ENCODE measurements around the gene ADGRG2. TPM values are rescaled to one million over a fixed set of nuclear protein-coding genes. Genes with fewer than 3 reads are reported as not detected.

ADGRG2 gene
- total and polyA plus RNA-seq, 9 of the 15 experiments (the other 6 are each of a cell fraction or from before 2014, with no cell fraction given) = 0.03 TPM; not detected in 8

DNA sequence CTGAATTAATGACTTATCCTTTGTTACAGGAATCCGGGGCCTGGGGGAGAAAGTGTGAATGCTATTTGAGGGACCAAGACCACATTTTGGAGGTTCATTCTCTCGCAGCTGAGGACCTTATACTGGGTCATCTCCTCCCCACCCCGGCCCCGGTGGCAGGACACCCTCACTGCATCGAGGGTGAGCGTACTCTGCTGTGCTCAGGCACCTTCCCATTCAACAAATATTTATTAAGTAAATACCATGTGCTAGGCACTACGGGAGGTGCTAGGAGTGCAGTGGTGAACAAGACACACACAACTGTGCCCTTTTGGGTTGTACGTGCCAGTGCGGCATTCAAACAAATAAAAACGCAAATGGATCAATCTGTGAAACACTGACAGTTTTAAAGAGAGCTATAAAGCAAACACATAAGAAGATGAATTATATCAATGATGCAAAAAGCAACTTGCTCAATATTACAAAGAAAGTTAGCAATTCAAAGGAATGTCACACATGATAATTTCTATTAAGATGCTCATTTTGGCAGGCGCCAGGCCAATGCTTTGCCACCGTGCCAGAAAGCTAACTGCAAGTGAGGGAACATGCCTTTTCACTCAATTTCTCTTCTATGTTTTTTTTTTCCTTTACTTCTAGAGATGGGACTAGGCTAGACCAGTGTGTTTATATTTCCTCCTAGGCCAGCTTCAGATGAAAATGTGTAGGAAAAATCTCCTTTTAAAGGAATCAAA lies 24.6 kb downstream of the ADGRG2 start:
- no peaks in the 10 kb centered on the region for H3K4me1 ChIP-seq (replicated peaks in 1 of 2; ENCODE audit: control insufficient read depth in 2 of 2, insufficient read depth in 2 of 2, low read length in 2 of 2)
- H3K79me2 ChIP-seq (ENCODE audit: control insufficient read depth, insufficient read depth, low read length) = no peaks in the 10 kb centered on the region
- peaks cover 0 to 5% of the 10 kb centered on the region in 2 experiments; a peak in 2 of 5 replicates for H3K27me3 ChIP-seq (ENCODE audit: control insufficient read depth in 2 of 2, insufficient read depth in 2 of 2, low read length in 2 of 2)
- H3K4me3 ChIP-seq = no peak overlapping the region
- FAIRE-seq (no peak), ATAC-seq (no peak), DNase-seq (ENCODE audit: extremely low read depth in 1 of 4, low spot score in 3 of 4) (no peak)
- 9% methylated on average over 7 of the region's 12 CpGs for WGBS (ENCODE audit: insufficient coverage, low coverage, missing lambda C conversion rate)
- no peak overlapping the region for H3K27ac ChIP-seq (ENCODE audit: extremely low read depth, low read depth, low read length)
- POLR2A ChIA-PET = interaction anchor here (0.5 to 0.6 kb wide), 2 partner anchors 698 to 1818 kb away, joined by 3 read pairs; no protein-coding TSS in a partner anchor
- H2AFZ ChIP-seq (ENCODE audit: low read depth, low read length) = no peak overlapping the region
- no peak overlapping the region for H3K4me2 ChIP-seq (ENCODE audit: insufficient read depth, low read length)
- BruUV-seq (replicated peaks) = no TSS peak
- no peaks in the 10 kb centered on the region for H4K20me1 ChIP-seq (replicated peaks; ENCODE audit: control insufficient read depth, insufficient read depth, low read length)
- intact Hi-C loops (cut with micrococcal nuclease) = no loop called here
- no peak overlapping the region for H3K9ac ChIP-seq (ENCODE audit: insufficient read depth in 1 of 2, low read depth in 2 of 2, low read length in 2 of 2)
- H3K36me3 ChIP-seq (ENCODE audit: control insufficient read depth, insufficient read depth, low read length) = no peaks in the 10 kb centered on the region
- H3K9me1 ChIP-seq (ENCODE audit: control insufficient read depth, insufficient read depth, low read length) = no peaks in the 10 kb centered on the region
- H3K9me3 ChIP-seq (replicated peaks; ENCODE audit: control insufficient read depth, insufficient read depth, low read depth, low read length) = no peaks in the 10 kb centered on the region
- in situ Hi-C loops (cut with MboI) = no loop called here
- CTCF ChIA-PET (ENCODE audit: low intra/inter-chr PET ratio) = no interaction called here
- TF ChIP-seq GABPB2 (CRISPR knock-in tag; conservative IDR thresholded peaks at IDR 0.05) (no peak), KAT7 (CRISPR knock-in tag; IDR thresholded peaks at IDR 0.05; ENCODE audit: borderline replicate concordance) (no peak), BCLAF1 (IDR thresholded peaks at IDR 0.05; ENCODE audit: borderline replicate concordance in 1 of 2, control insufficient read depth in 1 of 2, low read depth in 2 of 2, low read length in 1 of 2) (no peak)
- TF ChIP-seq, protein P1, sequence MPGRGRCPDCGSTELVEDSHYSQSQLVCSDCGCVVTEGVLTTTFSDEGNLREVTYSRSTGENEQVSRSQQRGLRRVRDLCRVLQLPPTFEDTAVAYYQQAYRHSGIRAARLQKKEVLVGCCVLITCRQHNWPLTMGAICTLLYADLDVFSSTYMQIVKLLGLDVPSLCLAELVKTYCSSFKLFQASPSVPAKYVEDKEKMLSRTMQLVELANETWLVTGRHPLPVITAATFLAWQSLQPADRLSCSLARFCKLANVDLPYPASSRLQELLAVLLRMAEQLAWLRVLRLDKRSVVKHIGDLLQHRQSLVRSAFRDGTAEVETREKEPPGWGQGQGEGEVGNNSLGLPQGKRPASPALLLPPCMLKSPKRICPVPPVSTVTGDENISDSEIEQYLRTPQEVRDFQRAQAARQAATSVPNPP (IDR thresholded peaks at IDR 0.05; ENCODE audit: borderline replicate concordance, insufficient read depth, insufficient read length) = no peak
- TF ChIP-seq, protein P2, sequence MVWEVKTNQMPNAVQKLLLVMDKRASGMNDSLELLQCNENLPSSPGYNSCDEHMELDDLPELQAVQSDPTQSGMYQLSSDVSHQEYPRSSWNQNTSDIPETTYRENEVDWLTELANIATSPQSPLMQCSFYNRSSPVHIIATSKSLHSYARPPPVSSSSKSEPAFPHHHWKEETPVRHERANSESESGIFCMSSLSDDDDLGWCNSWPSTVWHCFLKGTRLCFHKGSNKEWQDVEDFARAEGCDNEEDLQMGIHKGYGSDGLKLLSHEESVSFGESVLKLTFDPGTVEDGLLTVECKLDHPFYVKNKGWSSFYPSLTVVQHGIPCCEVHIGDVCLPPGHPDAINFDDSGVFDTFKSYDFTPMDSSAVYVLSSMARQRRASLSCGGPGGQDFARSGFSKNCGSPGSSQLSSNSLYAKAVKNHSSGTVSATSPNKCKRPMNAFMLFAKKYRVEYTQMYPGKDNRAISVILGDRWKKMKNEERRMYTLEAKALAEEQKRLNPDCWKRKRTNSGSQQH (CRISPR knock-in tag; IDR thresholded peaks at IDR 0.05) = no peak

Data from K562 (cell line).